Measurements from ENCODE around the gene DYDC2.
"Not testable (repeated sequence)": the region's sequence is repeated elsewhere in the genome, so short reads cannot be mapped to it uniquely, and the experiment has no call there.

Gene DYDC2, protein sequence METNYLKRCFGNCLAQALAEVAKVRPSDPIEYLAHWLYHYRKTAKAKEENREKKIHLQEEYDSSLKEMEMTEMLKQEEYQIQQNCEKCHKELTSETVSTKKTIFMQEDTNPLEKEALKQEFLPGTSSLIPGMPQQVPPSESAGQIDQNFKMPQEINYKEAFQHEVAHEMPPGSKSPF

DNA sequence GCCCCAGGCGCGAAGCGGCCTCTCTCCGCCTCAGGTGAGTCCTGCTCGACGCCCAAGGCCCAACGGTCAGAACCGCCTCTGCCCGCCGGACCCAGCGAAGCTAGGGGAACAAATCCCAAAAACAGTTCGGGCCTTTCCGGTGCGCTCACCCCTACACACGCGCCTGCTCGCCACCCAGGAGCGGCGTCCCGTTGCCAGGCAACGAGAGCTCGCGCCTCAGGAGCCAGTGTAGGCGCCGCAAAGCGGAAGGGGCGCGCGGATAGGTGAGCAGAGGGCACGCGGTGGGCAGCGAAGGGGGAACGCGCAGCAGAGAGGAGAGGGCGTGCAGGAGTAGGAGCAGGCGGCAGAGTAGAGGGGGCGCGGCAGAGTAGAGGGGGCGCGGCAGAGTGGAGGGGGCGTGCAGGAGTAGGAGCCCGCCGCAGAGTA, at the start of gene DYDC2, which contains the start of gene DYDC1:
DYDC2 (plus strand) TSS at position 219 of the 426 bp plus-strand sequence. CDS start 5,663 bp downstream, outside the sequence.
DYDC1 (minus strand) TSS at position 193 of the 426 bp plus-strand sequence. CDS start 4,154 bp downstream, outside the sequence.
- in situ Hi-C loops (cut with MboI; ENCODE audit: low sequenced_read_pairs), result no loop called here

- in situ Hi-C loops (cut with MboI; ENCODE audit: low sequenced_read_pairs), result no loop called here
Measured at GRCh38 chr10:80313523-80313922, 43.1 kb upstream of the DYDC2 start.

- in situ Hi-C loops (cut with MboI; ENCODE audit: low sequenced_read_pairs), result no loop called here
Measured at GRCh38 chr10:80315391-80315790, 41.2 kb upstream of the DYDC2 start.

GRCh38 chr10:80318742-80319141, 37.8 kb upstream of the DYDC2 start:
- in situ Hi-C loops (cut with MboI; ENCODE audit: low sequenced_read_pairs), result no loop called here

DNA sequence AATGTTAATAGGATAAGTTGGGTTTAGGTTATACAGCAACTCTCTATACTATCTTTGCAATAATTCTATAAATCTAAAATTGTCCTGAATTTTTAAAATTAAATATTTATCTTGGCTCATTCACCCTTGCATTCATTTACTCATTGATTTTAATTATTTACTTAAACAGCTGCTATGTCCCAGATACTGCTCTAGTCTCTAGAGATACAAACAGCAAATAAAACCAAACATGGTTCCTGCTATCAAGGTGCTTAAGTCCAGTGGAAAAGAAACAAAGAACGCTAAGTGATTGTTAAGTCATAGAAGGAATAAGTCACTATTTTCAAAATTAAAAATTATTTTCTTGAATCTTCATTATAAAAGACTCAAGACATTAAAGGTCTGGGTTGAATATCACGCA, 37.3 kb upstream of the DYDC2 start:
- in situ Hi-C loops (cut with MboI; ENCODE audit: low sequenced_read_pairs), result no loop called here

- in situ Hi-C loops (cut with MboI; ENCODE audit: low sequenced_read_pairs), result no loop called here
Measured at GRCh38 chr10:80319725-80320290, 36.8 kb upstream of the DYDC2 start.

DNA sequence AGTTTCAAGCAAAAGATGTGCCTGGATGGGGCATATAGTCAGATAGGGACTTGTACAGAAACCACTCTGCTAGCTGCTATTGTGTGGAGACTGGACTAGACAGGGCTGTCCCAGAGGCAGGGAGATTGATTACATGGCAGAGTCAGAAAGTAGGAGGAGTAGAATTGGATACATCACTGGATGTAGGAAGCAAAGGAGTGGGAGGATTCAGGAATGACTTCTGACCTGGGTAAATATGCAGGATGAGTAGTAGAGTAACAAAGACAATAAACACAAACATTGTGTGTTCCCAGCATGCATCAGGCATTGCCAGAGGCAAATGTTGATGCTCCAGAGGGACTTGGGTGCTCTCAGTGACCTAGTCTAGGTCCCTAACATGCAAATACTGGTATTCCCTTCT, 36.2 kb upstream of the DYDC2 start:
- in situ Hi-C loops (cut with MboI; ENCODE audit: low sequenced_read_pairs), result no loop called here

DNA sequence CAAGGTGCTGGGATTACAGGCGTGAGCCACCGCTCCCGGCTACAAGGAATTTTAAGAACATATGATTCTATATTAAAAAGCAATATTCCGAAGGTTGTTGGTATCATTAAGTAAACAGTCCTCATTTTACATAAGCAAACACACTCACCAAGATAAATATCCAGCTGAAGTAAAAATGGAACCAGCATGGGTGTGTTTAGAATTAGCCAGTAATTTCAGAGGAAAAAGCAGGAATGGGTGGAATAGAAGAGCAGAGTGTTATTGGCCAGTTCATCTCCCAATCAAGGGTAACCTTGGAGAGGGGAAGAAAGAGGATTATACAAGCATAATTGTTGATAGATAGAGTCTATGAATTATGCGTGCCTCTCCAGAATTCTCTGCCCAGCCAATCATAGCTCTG, 35.4 kb upstream of the DYDC2 start:
- in situ Hi-C loops (cut with MboI; ENCODE audit: low sequenced_read_pairs), result no loop called here

DNA sequence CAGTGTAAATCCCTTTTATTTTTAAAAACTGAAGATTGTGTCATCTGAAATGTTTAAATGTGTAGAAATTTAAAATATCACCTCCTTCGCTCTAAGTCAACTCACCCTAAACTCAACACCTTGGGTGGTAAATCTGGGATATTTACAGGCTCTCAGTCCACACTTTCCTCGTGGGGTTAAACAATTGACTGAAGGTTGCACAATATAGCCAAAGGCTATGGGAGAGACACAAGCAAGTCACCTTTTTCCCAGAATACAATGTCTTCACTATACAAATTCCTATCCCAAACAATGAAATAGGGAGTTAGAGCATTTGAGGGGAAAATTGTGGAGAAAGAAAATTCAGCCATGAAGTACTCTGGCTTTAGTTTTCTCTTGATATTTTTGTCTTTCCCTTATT, 34.4 kb upstream of the DYDC2 start:
- in situ Hi-C loops (cut with MboI; ENCODE audit: low sequenced_read_pairs), result no loop called here

- in situ Hi-C loops (cut with MboI; ENCODE audit: low sequenced_read_pairs), result no loop called here
Measured at GRCh38 chr10:80322711-80323110, 33.9 kb upstream of the DYDC2 start.

GRCh38 chr10:80323311-80323710, 33.3 kb upstream of the DYDC2 start:
- in situ Hi-C loops (cut with MboI; ENCODE audit: low sequenced_read_pairs), result no loop called here

GRCh38 chr10:80324086-80324485, 32.5 kb upstream of the DYDC2 start:
- in situ Hi-C loops (cut with MboI; ENCODE audit: low sequenced_read_pairs), result no loop called here

DNA sequence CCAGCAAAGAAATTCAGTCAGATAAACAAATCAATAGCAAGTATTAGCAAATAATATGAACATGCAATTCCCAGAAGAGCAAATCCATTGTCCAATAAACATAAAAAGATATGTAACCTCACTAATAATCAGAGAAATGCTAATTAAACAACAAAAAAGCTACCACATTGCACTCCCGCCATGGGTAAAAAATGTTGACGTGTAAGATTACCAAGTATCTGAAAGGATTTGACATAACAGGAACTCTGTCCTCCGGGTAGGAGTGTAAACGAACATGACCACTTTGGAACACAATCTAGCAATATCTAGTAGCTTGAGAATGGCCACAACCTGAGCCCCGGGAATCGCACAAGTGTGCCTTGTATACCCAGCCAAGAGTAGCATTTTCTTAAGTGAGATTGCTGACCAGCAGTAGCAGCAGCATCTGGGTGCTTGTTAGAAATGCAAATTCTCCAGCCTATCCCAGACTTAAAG, 31.7 kb upstream of the DYDC2 start:
- in situ Hi-C loops (cut with MboI; ENCODE audit: low sequenced_read_pairs), result no loop called here

DNA sequence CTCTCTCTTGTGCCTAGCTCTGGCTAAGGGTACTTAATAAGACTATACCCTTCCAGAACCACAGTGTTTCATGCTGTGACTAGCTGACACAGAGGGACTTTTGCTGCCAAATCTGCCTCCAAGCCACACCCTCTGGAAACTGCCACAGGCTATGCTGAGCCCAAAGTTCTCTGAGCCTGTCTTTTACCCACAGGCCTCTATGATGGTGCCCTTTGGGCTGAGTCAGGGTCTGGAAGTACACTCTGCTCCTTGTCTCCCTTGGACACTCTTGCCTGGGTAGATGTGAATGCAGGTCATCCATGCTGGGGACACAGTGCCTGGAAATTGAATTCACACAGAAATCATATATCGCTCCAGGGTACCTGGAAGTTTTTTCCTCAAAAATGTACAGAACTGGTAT, 22.6 kb upstream of the DYDC2 start:
- in situ Hi-C loops (cut with MboI; ENCODE audit: low sequenced_read_pairs), result no loop called here

DNA sequence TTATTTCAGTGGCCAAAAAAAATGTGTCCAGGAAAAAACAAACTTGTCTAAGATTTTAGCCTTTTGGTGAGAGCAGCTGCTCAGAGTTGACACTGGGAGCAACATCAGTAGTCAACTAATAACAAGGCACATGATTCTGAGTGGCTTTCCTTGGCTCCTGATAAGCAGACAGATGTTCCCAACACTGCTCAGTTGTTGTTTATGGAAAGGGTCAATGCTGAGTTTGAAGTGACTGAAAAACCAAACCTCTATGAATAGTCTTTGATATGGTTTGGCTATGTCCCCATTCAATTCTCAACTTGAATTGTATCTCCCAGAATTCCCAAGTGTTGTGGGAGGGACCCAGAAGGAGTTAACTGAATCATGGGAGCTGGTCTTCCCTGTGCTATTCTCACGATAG, 12.3 kb upstream of the DYDC2 start:
- in situ Hi-C loops (cut with MboI; ENCODE audit: low sequenced_read_pairs), result no loop called here

- in situ Hi-C loops (cut with MboI; ENCODE audit: low sequenced_read_pairs), result no loop called here
Measured at GRCh38 chr10:80344912-80345311, 11.7 kb upstream of the DYDC2 start.

GRCh38 chr10:80350251-80350650, 6.3 kb upstream of the DYDC2 start:
- in situ Hi-C loops (cut with MboI; ENCODE audit: low sequenced_read_pairs), result no loop called here

GRCh38 chr10:80351220-80351619, 5.4 kb upstream of the DYDC2 start:
- in situ Hi-C loops (cut with MboI; ENCODE audit: low sequenced_read_pairs), result no loop called here

DNA sequence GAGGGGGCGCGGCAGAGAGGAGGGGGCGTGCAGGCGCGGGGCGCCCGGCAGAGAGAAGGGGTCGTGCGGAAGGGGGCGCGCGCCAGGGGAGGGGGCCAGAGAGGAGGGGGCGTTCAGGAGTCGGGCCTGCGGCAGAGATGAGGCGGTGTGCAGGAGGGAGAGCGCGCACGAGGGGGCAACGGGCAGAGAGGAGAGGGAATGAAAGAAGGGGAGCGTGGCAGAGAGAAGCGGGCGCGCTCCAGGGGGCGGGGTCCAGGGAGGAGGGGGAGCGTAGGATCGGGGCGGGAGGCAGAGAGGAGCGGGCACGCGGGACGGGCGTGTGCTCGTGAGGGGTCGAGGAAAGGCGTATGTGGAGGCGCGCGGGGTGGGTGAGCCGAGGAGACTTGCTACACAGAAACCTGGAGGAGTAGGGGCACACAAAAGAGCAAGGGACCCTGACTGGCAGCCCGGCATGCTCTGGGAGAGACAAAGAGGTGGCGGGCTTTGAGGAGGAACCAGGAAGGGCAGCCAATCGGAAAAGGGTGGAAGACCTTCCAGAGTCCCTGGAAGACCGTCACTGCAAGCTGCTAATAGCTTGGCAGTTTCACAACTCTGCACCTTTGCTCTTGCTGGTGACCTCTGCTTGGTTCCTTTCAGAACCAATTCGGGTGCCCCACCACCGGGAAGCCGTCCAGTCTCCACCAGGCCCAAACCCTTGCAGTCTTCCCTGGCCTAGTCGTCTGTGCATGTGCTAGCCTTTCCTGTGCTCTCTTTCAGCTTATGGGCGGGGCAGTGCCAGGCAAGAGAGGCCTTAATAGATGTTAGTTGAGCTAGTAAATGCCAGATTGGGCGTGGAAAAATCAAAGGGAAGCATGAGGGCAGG, 639 bp downstream of the DYDC2 start:
- in situ Hi-C loops (cut with MboI; ENCODE audit: low sequenced_read_pairs), result no loop called here

- in situ Hi-C loops (cut with MboI; ENCODE audit: low sequenced_read_pairs), result no loop called here
Measured at GRCh38 chr10:80357851-80358125, 1.2 kb downstream of the DYDC2 start.

DNA sequence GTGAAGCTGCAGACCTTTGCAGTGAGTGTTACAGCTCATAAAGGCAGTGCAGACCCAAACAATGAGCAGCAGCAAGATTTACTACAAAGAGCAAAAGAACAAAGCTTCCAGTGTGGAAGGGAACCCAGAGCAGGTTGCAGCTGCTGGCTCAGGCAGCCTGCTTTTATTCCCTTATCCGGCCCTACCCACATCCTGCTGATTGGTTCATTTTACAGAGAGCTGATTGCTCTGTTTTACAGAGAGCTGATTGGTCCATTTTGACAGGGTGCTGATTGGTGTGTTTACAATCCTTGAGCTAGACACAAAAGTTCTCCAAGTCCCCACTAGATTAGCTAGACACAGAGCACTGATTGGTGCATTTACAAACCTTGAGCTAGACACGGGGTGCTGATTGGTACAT, 2.3 kb downstream of the DYDC2 start:
- in situ Hi-C loops (cut with MboI; ENCODE audit: low sequenced_read_pairs), result not testable (repeated sequence)

DNA sequence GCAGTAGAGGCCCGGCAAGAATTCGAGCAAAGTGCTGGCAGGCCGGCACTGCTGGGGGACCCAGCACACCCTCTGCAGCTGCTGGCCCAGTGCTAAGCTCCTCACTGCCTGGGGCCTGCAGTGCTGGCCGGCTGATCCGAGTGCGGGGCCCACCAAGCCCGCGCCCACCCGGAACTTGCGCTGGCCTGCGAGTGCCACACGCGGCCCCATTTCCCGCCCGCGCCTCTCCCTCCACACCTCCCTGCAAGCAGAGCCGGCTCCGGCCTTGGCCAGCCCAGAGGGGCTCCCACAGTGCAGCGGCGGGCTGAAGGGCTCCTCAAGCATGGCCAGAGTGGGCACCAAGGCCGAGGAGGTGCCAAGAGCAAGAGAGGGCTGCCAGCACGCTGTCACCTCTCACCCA, 3.1 kb downstream of the DYDC2 start:
- in situ Hi-C loops (cut with MboI; ENCODE audit: low sequenced_read_pairs), result no loop called here
